ENCODE data around the gene ANP32E. TPM values are rescaled to one million over a fixed set of nuclear protein-coding genes. Genes with fewer than 3 reads are reported as not detected.

ANP32E gene
- polyA plus RNA-seq, 1 of the 3 experiments (the other 2 are of a cell fraction): 8.2 TPM

- POLR2A ChIA-PET: interaction anchor here (0.5 to 0.6 kb wide), 2 partner anchors 9 to 190 kb away, joined by 3 to 5 read pairs; no protein-coding TSS in a partner anchor
These were observed 46.6 kb upstream of the ANP32E start for GRCh38 chr1:150282558-150282958.

DNA sequence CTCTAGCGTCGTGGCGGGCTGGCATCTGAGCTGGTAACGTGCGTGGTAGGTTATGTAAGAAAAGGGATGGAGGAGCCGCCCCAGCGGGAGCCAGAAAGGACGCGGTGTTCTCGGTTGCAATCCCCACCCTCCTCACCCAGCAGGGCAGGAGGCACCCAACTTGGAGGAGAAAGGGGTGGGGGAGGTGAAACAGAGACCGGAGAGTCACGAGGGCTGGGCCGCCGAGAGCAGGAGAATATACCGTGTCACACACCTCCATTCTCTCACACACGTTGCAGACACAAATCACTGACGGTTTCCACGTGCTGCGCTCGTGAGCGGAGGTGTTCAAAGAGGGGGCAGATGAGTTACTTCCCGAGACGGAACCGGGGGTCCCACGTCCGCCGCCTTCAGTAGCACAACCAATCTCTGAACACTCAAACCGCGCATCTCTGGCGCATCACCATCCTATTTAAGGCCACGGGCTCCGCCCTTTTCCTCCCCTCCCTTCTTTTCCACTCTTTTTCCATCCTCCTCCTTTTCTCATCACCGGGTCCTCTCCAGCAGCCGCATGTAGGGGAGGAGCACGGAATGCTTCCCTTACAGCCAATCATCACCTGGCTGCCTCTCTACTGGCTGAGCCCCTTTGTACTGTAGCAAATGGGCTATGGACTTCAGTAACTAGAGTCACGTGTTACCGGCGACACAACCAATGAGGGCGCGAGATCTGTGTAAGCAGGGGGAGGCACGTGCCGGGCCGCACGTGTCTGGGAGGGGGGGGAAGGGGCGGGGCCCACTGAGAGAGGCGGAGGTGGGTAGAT is 46.0 kb upstream of the ANP32E start, which contains the start of gene CIART:
Gene CIART, plus strand, starts transcription at position 797 of the 800 bp plus-strand sequence. CDS start 714 bp downstream, outside the sequence.
- TF ChIP-seq POLR2AphosphoS5 (IDR thresholded peaks at IDR 0.05; ENCODE audit: low read depth, low read length): 0 out of 2 replicates have a peak, but pooled peaks have one; percentile 5
- 0 out of 2 replicates have a peak, but pooled peaks have one; percentile 3 for TF ChIP-seq MXI1 (IDR thresholded peaks at IDR 0.05; ENCODE audit: low read depth, low read length)
- TF ChIP-seq, protein P1, sequence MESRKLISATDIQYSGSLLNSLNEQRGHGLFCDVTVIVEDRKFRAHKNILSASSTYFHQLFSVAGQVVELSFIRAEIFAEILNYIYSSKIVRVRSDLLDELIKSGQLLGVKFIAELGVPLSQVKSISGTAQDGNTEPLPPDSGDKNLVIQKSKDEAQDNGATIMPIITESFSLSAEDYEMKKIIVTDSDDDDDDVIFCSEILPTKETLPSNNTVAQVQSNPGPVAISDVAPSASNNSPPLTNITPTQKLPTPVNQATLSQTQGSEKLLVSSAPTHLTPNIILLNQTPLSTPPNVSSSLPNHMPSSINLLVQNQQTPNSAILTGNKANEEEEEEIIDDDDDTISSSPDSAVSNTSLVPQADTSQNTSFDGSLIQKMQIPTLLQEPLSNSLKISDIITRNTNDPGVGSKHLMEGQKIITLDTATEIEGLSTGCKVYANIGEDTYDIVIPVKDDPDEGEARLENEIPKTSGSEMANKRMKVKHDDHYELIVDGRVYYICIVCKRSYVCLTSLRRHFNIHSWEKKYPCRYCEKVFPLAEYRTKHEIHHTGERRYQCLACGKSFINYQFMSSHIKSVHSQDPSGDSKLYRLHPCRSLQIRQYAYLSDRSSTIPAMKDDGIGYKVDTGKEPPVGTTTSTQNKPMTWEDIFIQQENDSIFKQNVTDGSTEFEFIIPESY (IDR thresholded peaks at IDR 0.05; ENCODE audit: borderline replicate concordance, low read depth): no peak
- TF ChIP-seq, protein P2, sequence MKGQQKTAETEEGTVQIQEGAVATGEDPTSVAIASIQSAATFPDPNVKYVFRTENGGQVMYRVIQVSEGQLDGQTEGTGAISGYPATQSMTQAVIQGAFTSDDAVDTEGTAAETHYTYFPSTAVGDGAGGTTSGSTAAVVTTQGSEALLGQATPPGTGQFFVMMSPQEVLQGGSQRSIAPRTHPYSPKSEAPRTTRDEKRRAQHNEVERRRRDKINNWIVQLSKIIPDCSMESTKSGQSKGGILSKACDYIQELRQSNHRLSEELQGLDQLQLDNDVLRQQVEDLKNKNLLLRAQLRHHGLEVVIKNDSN (IDR thresholded peaks at IDR 0.05; ENCODE audit: borderline replicate concordance, low read depth): peak; percentile 82
- no peak for TF ChIP-seq SMC3 (IDR thresholded peaks at IDR 0.05; ENCODE audit: low read depth, low read length)
- TF ChIP-seq RFX5 (IDR thresholded peaks at IDR 0.05; ENCODE audit: low read length): 0 out of 2 replicates have a peak, but pooled peaks have one; percentile 52
- no peak for TF ChIP-seq USF2 (IDR thresholded peaks at IDR 0.05; ENCODE audit: borderline replicate concordance, low read depth, low read length)
- CTCF ChIA-PET: interaction anchor here (0.7 to 6.2 kb wide), 12 partner anchors 9 to 279 kb away, joined by 3 to 110 read pairs (median 4); partner anchors contain the start of genes APH1A, C1orf54 and CA14
- Histone ChIP-seq H3K9me2 (no peaks in the 10 kb centered on the region), H3K4me2 (peak within 1 kb of the TSS; percentile 64), H3F3A (replicated peaks; ENCODE audit: insufficient read depth) (peaks cover 5% of the 10 kb centered on the region), H2AFZ (ENCODE audit: low read depth) (peak within 1 kb of the TSS; percentile 93), H3K9me3 (no peaks in the 10 kb centered on the region), H3K27me3 (ENCODE audit: insufficient read depth) (no peaks in the 10 kb centered on the region), H3K9ac (peak within 1 kb of the TSS; percentile 68), H4K20me1 (ENCODE audit: insufficient read depth) (no peaks in the 10 kb centered on the region), H3K36me3 (replicated peaks in 1 of 2; ENCODE audit: control insufficient read depth in 1 of 2, insufficient read depth in 2 of 2, low read length in 1 of 2) (no peaks in the 10 kb centered on the region), H3K4me3 (ENCODE audit: low read depth in 2 of 2, low read length in 1 of 2) (peak within 1 kb of the TSS; percentile 29 to 52), H3K27ac (ENCODE audit: low read depth in 2 of 2, low read length in 1 of 2) (peak within 1 kb of the TSS in 1 of 2 experiments; percentile 68; a peak in 2 of 4 replicates), H3K4me1 (ENCODE audit: control insufficient read depth in 1 of 2, insufficient read depth in 2 of 2, low read depth in 1 of 2, low read length in 1 of 2) (peaks cover 4 to 14% of the 10 kb centered on the region in 2 experiments; a peak in 1 of 4 replicates), H3K79me2 (ENCODE audit: insufficient read depth) (no peaks in the 10 kb centered on the region; the same call in 1 of the 2 replicates)
- POLR2A ChIA-PET: interaction anchor here (0.5 to 0.9 kb wide), 3 partner anchors 9 to 189 kb away, joined by 3 to 5 read pairs (median 3); no protein-coding TSS in a partner anchor
- DNase-seq: peak; percentile 83
- 40% methylated on average over 46 of the region's 46 CpGs for WGBS (ENCODE audit: low lambda C conversion rate)

More at GRCh38 chr1:150282558-150282958, 46.6 kb upstream of the ANP32E start:
- H3K4me3 ChIP-seq (ENCODE audit: low read depth in 2 of 2, low read length in 1 of 2): peak overlapping the region; percentile 25 to 52; a peak in 3 of 4 replicates
- H4K20me1 ChIP-seq (ENCODE audit: insufficient read depth): no peaks in the 10 kb centered on the region
- H3K9ac ChIP-seq: peak overlapping the region; percentile 47; the same call in 1 of the 2 replicates
- no peak overlapping the region for H2AFZ ChIP-seq (ENCODE audit: low read depth)
- H3K36me3 ChIP-seq (replicated peaks in 1 of 2; ENCODE audit: control insufficient read depth in 1 of 2, insufficient read depth in 2 of 2, low read length in 1 of 2): no peaks in the 10 kb centered on the region
- no peaks in the 10 kb centered on the region for H3K9me3 ChIP-seq
- peaks cover 4 to 14% of the 10 kb centered on the region in 2 experiments; a peak in 1 of 4 replicates for H3K4me1 ChIP-seq (ENCODE audit: control insufficient read depth in 1 of 2, insufficient read depth in 2 of 2, low read depth in 1 of 2, low read length in 1 of 2)
- no peaks in the 10 kb centered on the region; the same call in 1 of the 2 replicates for H3K79me2 ChIP-seq (ENCODE audit: insufficient read depth)
- no peaks in the 10 kb centered on the region for H3K9me2 ChIP-seq
- H3K27ac ChIP-seq (ENCODE audit: low read depth in 2 of 2, low read length in 1 of 2): no peak overlapping the region
- WGBS (ENCODE audit: low lambda C conversion rate): 57% methylated on average over 21 of the region's 21 CpGs
- no peak for TF ChIP-seq RCOR1 (IDR thresholded peaks at IDR 0.05; ENCODE audit: low read length)
- TF ChIP-seq YY1 (IDR thresholded peaks at IDR 0.05; ENCODE audit: low read depth): no peak
- no peak for TF ChIP-seq GABPA (IDR thresholded peaks at IDR 0.05; ENCODE audit: low read depth)
- TF ChIP-seq, protein P2 (IDR thresholded peaks at IDR 0.05; ENCODE audit: borderline replicate concordance, low read depth): 0 out of 2 replicates have a peak, but pooled peaks have one; percentile 2
- CTCF ChIA-PET: interaction anchor here (3.4 to 6.2 kb wide), 2 partner anchors 11 to 24 kb away, joined by 20 to 110 read pairs; partner anchors contain the start of genes C1orf54 and CA14
- H3F3A ChIP-seq (replicated peaks; ENCODE audit: insufficient read depth): peaks cover 5% of the 10 kb centered on the region
- peak; percentile 24 for DNase-seq
- no peaks in the 10 kb centered on the region for H3K27me3 ChIP-seq (ENCODE audit: insufficient read depth)
- H3K4me2 ChIP-seq: peak overlapping the region; percentile 62

Measured in SK-N-SH (cell line).